HepG2 (cell line): Measurements from ENCODE around the gene MEGF11. TPM values are rescaled to one million over a fixed set of nuclear protein-coding genes. Genes with fewer than 3 reads are reported as not detected.

Experiments used
- ATAC-seq: fragments of 200-7000 bp; cut with Tn5 transposase; 3 replicates; pipeline ENCODE4 v1.9.1; 2020; ENCODE audit warnings: mild to moderate bottlenecking, moderate library complexity
- BruUV-seq: library from RNA; stranded (reverse); fragments of 400-500 nt; replicated peaks from 2 replicates; lab custom pipeline; 2021; lab: Mats Ljungman, UMichigan
- CTCF ChIA-PET: fragments of 300-600 bp; formaldehyde crosslinking; extraction: SDS; loops from one replicate; lab custom pipeline; 2021; ENCODE audit warnings: low total read pairs, inconsistent platforms, low intra/inter-chr PET ratio; lab: Yijun Ruan, JAX
- POLR2A ChIA-PET: fragments of 350-600 bp; sonication (Branson Sonifier 250); formaldehyde crosslinking; loops from one replicate; lab custom pipeline; 2020; ENCODE audit warnings: antibody characterized with exemption, inconsistent platforms; lab: Yijun Ruan, JAX
- DNase-seq: peaks from one replicate; pipeline ENCODE4 v3.0.0-alpha.2; 2015; ENCODE audit warnings: low spot score
- FAIRE-seq: peaks from 3 replicates; lab custom pipeline; 2011; peaks lifted over from hg19 to GRCh38; lab: Jason Lieb, UNC
- H2AFZ ChIP-seq: one replicate; pipeline ENCODE4 v1.6.1; 2011; ENCODE audit warnings: low read length, inconsistent platforms
- H3K27ac ChIP-seq: fragments of 300-600 bp; 3 replicates; pipeline ENCODE4 v1.8.0; 2011; ENCODE audit warnings: mixed run types, mild to moderate bottlenecking, mixed read lengths, low read length, inconsistent platforms; ENCODE audit not compliant: insufficient read depth; ENCODE audit errors: extremely low read length
- H3K27me3 ChIP-seq, 2 experiments: fragments of 200-600 bp in 1 of 2; 2 replicates in 1 of 2; 3 replicates in 1 of 2; pipeline versions ENCODE4 v1.6.0 to v1.8.0; 2011; ENCODE audit warnings: low read length in 2 of 2, mild to moderate bottlenecking in 2 of 2, moderate library complexity in 2 of 2, inconsistent platforms in 1 of 2; ENCODE audit not compliant: insufficient read depth in 2 of 2, control insufficient read depth in 1 of 2
- H3K36me3 ChIP-seq, 2 experiments: fragments of 200-600 bp in 1 of 2; replicated peaks in 1 of 2; 2 replicates in 1 of 2; 3 replicates in 1 of 2; pipeline versions ENCODE4 v1.5.1 to v1.8.0; 2011; ENCODE audit warnings: low read length in 2 of 2, inconsistent platforms in 1 of 2; ENCODE audit not compliant: insufficient read depth in 2 of 2, control insufficient read depth in 1 of 2
- H3K4me1 ChIP-seq: 2 replicates; pipeline ENCODE4 v1.5.1; 2012; ENCODE audit warnings: low read length, inconsistent platforms; ENCODE audit not compliant: insufficient read depth
- H3K4me2 ChIP-seq: 2 replicates; pipeline ENCODE4 v1.6.0; 2011; ENCODE audit warnings: low read depth, low read length, inconsistent platforms
- H3K4me3 ChIP-seq, 3 experiments: fragments of 200-600 bp in 1 of 3; sonication (generic), shearing (Covaris generic) in 1 of 3; replicated peaks in 1 of 3; 2 replicates each; pipeline ENCODE4 v1.5.1; 2011 to 2016; ENCODE audit warnings: low read length in 3 of 3, inconsistent platforms in 2 of 3, low read depth in 2 of 3, mild to moderate bottlenecking in 2 of 3, control low read depth in 1 of 3, mixed read lengths in 1 of 3; ENCODE audit not compliant: insufficient read depth in 1 of 3
- H3K79me2 ChIP-seq: one replicate; pipeline ENCODE4 v1.6.1; 2011; ENCODE audit warnings: low read length, inconsistent platforms; ENCODE audit not compliant: insufficient read depth
- H3K9ac ChIP-seq: 2 replicates; pipeline ENCODE4 v1.6.0; 2011; ENCODE audit warnings: mild to moderate bottlenecking, low read depth, low read length, inconsistent platforms; ENCODE audit not compliant: insufficient read depth
- H3K9me3 ChIP-seq: 2 replicates; pipeline ENCODE4 v1.5.1; 2012; ENCODE audit warnings: mild to moderate bottlenecking, low read length
- H4K20me1 ChIP-seq: 2 replicates; pipeline ENCODE4 v1.6.0; 2011; ENCODE audit warnings: inconsistent platforms, mild to moderate bottlenecking, low read length, moderate library complexity; ENCODE audit not compliant: insufficient read depth
- CEBPB ChIP-seq: IDR thresholded peaks from 2 replicates; pipeline ENCODE4 v1.6.1; 2011; ENCODE audit warnings: low read depth, low read length, improper control_type of control experiment, borderline replicate concordance
- GFI1 ChIP-seq: sonication (generic); formaldehyde crosslinking; IDR thresholded peaks from 2 replicates; pipeline ENCODE4 v1.5.0; 2020; ENCODE audit warnings: missing genetic modification reagents, mild to moderate bottlenecking, borderline replicate concordance
- HNF4G ChIP-seq, 2 experiments: sonication (generic) in 1 of 2; formaldehyde crosslinking in 1 of 2; IDR thresholded peaks; 2 replicates each; pipeline versions ENCODE4 v1.4.0 to v1.6.1; 2011 to 2020; ENCODE audit warnings: borderline replicate concordance in 2 of 2, low read depth in 2 of 2, mild to moderate bottlenecking in 2 of 2, low read length in 1 of 2, missing genetic modification reagents in 1 of 2, moderate library complexity in 1 of 2
- MXD4 ChIP-seq: IDR thresholded peaks from 2 replicates; pipeline ENCODE4 v1.6.1; 2016; ENCODE audit warnings: mild to moderate bottlenecking, missing biosample characterization, missing genetic modification reagents
- MZF1 ChIP-seq: sonication (generic); formaldehyde crosslinking; IDR thresholded peaks from 2 replicates; pipeline ENCODE4 v1.8.1; 2023; ENCODE audit warnings: mild to moderate bottlenecking, missing genetic modification reagents, borderline replicate concordance
- PHB2 ChIP-seq: fragments of 450-650 bp; IDR thresholded peaks from 2 replicates; pipeline ENCODE4 v1.6.1; 2018; ENCODE audit not compliant: partially characterized antibody
- PHF20 ChIP-seq: sonication (generic); formaldehyde crosslinking; IDR thresholded peaks from 2 replicates; pipeline ENCODE4 v1.5.0; 2020; ENCODE audit warnings: mild to moderate bottlenecking, missing genetic modification reagents
- POGK ChIP-seq: sonication (generic); formaldehyde crosslinking; conservative IDR thresholded peaks from 2 replicates; pipeline ENCODE4 v1.8.0; 2022; ENCODE audit warnings: mild to moderate bottlenecking, moderate library complexity, missing genetic modification reagents
- THAP11 ChIP-seq: IDR thresholded peaks from 2 replicates; pipeline ENCODE4 v1.6.1; 2016; ENCODE audit warnings: missing biosample characterization, missing genetic modification reagents
- ZBED4 ChIP-seq: sonication (generic); formaldehyde crosslinking; IDR thresholded peaks from 2 replicates; pipeline ENCODE4 v1.4.0; 2020; ENCODE audit warnings: missing genetic modification reagents, borderline replicate concordance
- ZNF18 ChIP-seq: sonication (generic); formaldehyde crosslinking; IDR thresholded peaks from 2 replicates; pipeline ENCODE4 v1.8.0; 2022; ENCODE audit warnings: mild to moderate bottlenecking, missing genetic modification reagents; ENCODE audit not compliant: insufficient replicate concordance
- ZNF292 ChIP-seq: sonication (generic); formaldehyde crosslinking; IDR thresholded peaks from 2 replicates; pipeline ENCODE4 v1.8.1; 2022; ENCODE audit warnings: mild to moderate bottlenecking, low read depth, missing genetic modification reagents, borderline replicate concordance
- ZNF546 ChIP-seq: sonication (generic); formaldehyde crosslinking; conservative IDR thresholded peaks from 2 replicates; pipeline ENCODE4 v1.8.1; 2023; ENCODE audit warnings: mild to moderate bottlenecking, missing genetic modification reagents
- ZNF580 ChIP-seq: IDR thresholded peaks from 2 replicates; pipeline ENCODE4 v1.6.1; 2016; ENCODE audit warnings: low read depth, borderline replicate concordance
- ZNF766 ChIP-seq: sonication (generic); formaldehyde crosslinking; IDR thresholded peaks from 2 replicates; pipeline ENCODE4 v1.5.0; 2020; ENCODE audit warnings: missing genetic modification reagents, borderline replicate concordance
- ZNF792 ChIP-seq: IDR thresholded peaks from 2 replicates; pipeline ENCODE4 v1.6.1; 2016
- ZSCAN31 ChIP-seq: sonication (generic); formaldehyde crosslinking; IDR thresholded peaks from 2 replicates; pipeline ENCODE4 v1.5.0; 2020; ENCODE audit warnings: low read depth, mild to moderate bottlenecking, missing genetic modification reagents
- WGBS: methylation state at CpG from one replicate; pipeline ENCODE4 v1.1.6; 2017; ENCODE audit warnings: low lambda C conversion rate; 5-methylcytosine and 5-hydroxymethylcytosine counted together
- in situ Hi-C: cut with HindIII; loops from 2 replicates; pipeline ENCODE4 v1.10.0; 2017; ENCODE audit warnings: low pct_unique_long_range_greater_than_20kb; ENCODE audit not compliant: extremely low pct_ligation_motif_present
- intact Hi-C: fragments of 100-400 bp; cut with micrococcal nuclease; formaldehyde crosslinking; loops from one replicate; pipeline ENCODE4 v1.10.0; 2022; ENCODE audit not compliant: unreplicated experiment
- polyA plus RNA-seq, 8 experiments: library from polyadenylated mRNA; depleted of rRNA in 3 of 8; stranded (reverse) in 7 of 8; unstranded in 1 of 8; fragments of >200 nt; fragmentation: Illumina TruSeq in 4 of 8; extraction: Trizol in 4 of 8; gene quantifications; 2 replicates each; pipeline versions ENCODE4 v1.2.1 to v1.2.3, GENCODE V29; 2011 to 2016; ENCODE audit warnings: low read depth in 4 of 8, missing spikeins in 1 of 8, mixed read lengths in 1 of 8; ENCODE audit not compliant: insufficient read depth in 1 of 8
- total RNA-seq, 5 experiments: library from RNA; depleted of rRNA; stranded (reverse); fragments of >200 nt; fragmentation: Illumina TruSeq; extraction: Trizol; gene quantifications; 2 replicates each; pipeline ENCODE4 v1.2.3, GENCODE V29; 2016; ENCODE audit warnings: low read depth in 1 of 5

The MEGF11 gene
- total and polyA plus RNA-seq, 2 of the 13 experiments (the other 11 are each of a cell fraction or from before 2014, with no cell fraction given): not detected

GRCh38 chr15:65912235-65912634 lies 341.3 kb downstream of the MEGF11 start:
- ChIA-PET CTCF (no interaction called here), POLR2A (no interaction called here)
- BruUV-seq: no TSS peak
- Histone ChIP-seq H3K4me3 (no peak overlapping the region), H3K27ac (no peak overlapping the region), H3K9me3 (no peaks in the 10 kb centered on the region), H3K9ac (no peak overlapping the region), H3K27me3 (no peaks in the 10 kb centered on the region), H3K79me2 (no peaks in the 10 kb centered on the region), H3K36me3 (peaks cover 0 to 10% of the 10 kb centered on the region in 2 experiments; a peak in 3 of 5 replicates), H3K4me2 (no peak overlapping the region), H2AFZ (no peak overlapping the region), H4K20me1 (no peaks in the 10 kb centered on the region), H3K4me1 (peaks cover 13% of the 10 kb centered on the region)
- FAIRE-seq (no peak), DNase-seq (no peak), ATAC-seq (no peak)
- intact Hi-C loops (loop anchor here (10.0 kb wide), 1 partner anchor 173 kb away; no protein-coding TSS in a partner anchor), in situ Hi-C loops (no loop called here)
- 92% methylated on average over 2 of the region's 2 CpGs for WGBS
- TF ChIP-seq THAP11 (CRISPR knock-in tag): no peak
- no peak for TF ChIP-seq ZNF292
- TF ChIP-seq ZNF546 (CRISPR knock-in tag): no peak
- no peak for TF ChIP-seq PHF20 (CRISPR knock-in tag)
- no peak for TF ChIP-seq GFI1 (CRISPR knock-in tag)
- no peak for TF ChIP-seq ZNF18
- TF ChIP-seq MXD4 (CRISPR knock-in tag): no peak
- no peak for TF ChIP-seq MZF1 (CRISPR knock-in tag)
- TF ChIP-seq ZNF766: no peak
- no peak for TF ChIP-seq HNF4G (IDR thresholded peaks at IDR 0.05; ENCODE audit: borderline replicate concordance, low read depth, low read length)
- TF ChIP-seq HNF4G (CRISPR knock-in tag; IDR thresholded peaks at IDR 0.05; ENCODE audit: borderline replicate concordance, low read depth): no peak
- TF ChIP-seq CEBPB: no peak
- TF ChIP-seq ZSCAN31 (CRISPR knock-in tag): no peak
- no peak for TF ChIP-seq ZNF580 (CRISPR knock-in tag)
- no peak for TF ChIP-seq ZNF792 (CRISPR knock-in tag)
- TF ChIP-seq PHB2: no peak
- no peak for TF ChIP-seq ZBED4 (CRISPR knock-in tag)
- no peak for TF ChIP-seq POGK
